Heart left ventricle (tissue), 13 donors: Measurements from ENCODE around the gene ACIN1.

Experiments used
- POLR2A ChIP-seq, 2 donors: fragments of 450-650 bp; IDR thresholded peaks; one replicate each; pipeline ENCODE4 v1.6.1; 2017; ENCODE audit warnings: antibody characterized with exemption in 2 of 2, mild to moderate bottlenecking in 2 of 2, moderate library complexity in 2 of 2
- TF ChIP-seq, protein P1 (sequence below), 12 donors: fragments of 200-600 bp; sonication (generic) in 4 of 12; IDR thresholded peaks; one replicate each; pipeline versions ENCODE4 v1.5.0 to v1.8.0; 2018 to 2022; ENCODE audit warnings: antibody characterized with exemption in 12 of 12, mild to moderate bottlenecking in 5 of 12
- donor health status: ischemic (EF 13 %, LVEDD 7.1; RV severe dilation, severe dysfunction).
- donor health status: DM: no; HTN: yes; CAD: no.
- donor health status: DM: no; HTN: no; CAD: no.
- donor health status: ischemic (EF 25% LVEDD 6.9; RV normal size, moderate dysfunction).
- donor health status: ischemic (EF 25% LVEDD 5.7; RV mildly dilated, moderate dysfunction).
- donor health status: ischemic (EF 35%, LVEDD 5.7; RV mildly dilated, moderate dysfunction).
- donor health status: nonischemic (EF 11% LVEDD 7.7; RV severe dilation, severe dysfunction).
- donor health status: DM: yes; HTN: yes; CAD: no.
- donor health status: PGD.
- donor health status: ischemic (EF 29% LVEDD 5.4; RV normal size, mild dysfunction).
- donor health status: nonischemic (EF 23%, LVEDD 6.1; RV moderate dilation, normal function).

DNA sequence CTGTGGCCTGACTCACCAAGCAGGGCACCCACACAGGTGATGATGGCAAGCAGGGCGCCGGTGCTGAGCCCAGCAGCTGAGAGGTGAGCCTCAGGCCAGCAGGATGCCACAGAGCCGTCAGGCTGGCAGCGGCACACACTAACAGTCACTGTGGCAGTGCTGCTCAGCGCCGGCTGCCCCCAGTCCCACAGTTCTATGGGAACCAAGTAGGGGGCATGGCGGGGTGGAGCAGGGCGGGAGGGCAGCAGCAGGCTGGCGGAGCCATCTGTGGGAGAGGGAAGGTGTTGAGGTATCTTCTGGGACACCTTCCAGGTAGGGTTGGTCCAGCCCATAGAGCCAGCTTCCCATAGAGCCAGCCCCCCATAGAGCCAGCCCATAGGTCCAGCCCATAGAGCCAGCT lies 45.9 kb downstream of the ACIN1 start:
- TF ChIP-seq, protein P1, sequence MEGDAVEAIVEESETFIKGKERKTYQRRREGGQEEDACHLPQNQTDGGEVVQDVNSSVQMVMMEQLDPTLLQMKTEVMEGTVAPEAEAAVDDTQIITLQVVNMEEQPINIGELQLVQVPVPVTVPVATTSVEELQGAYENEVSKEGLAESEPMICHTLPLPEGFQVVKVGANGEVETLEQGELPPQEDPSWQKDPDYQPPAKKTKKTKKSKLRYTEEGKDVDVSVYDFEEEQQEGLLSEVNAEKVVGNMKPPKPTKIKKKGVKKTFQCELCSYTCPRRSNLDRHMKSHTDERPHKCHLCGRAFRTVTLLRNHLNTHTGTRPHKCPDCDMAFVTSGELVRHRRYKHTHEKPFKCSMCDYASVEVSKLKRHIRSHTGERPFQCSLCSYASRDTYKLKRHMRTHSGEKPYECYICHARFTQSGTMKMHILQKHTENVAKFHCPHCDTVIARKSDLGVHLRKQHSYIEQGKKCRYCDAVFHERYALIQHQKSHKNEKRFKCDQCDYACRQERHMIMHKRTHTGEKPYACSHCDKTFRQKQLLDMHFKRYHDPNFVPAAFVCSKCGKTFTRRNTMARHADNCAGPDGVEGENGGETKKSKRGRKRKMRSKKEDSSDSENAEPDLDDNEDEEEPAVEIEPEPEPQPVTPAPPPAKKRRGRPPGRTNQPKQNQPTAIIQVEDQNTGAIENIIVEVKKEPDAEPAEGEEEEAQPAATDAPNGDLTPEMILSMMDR (IDR thresholded peaks at IDR 0.05) = no peak
- TF ChIP-seq POLR2A (IDR thresholded peaks at IDR 0.05) = no peak
